Keratinocyte (primary cell): Measurements from ENCODE around the gene GAST. TPM values are rescaled to one million over a fixed set of nuclear protein-coding genes. Genes with fewer than 3 reads are reported as not detected.

ENCODE experiments used
- DNase-seq: peaks from one replicate; pipeline ENCODE4 v3.0.0-alpha.2; 2011; ENCODE audit warnings: low read depth, missing footprints, low spot score
- FAIRE-seq: peaks from 2 replicates; lab custom pipeline; 2011; peaks lifted over from hg19 to GRCh38; lab: Jason Lieb, UNC
- H2AFZ ChIP-seq: 2 replicates; pipeline ENCODE4 v1.6.0; 2012; ENCODE audit warnings: low read length, control low read depth, inconsistent platforms; ENCODE audit not compliant: control insufficient read depth
- H3K27ac ChIP-seq: 2 replicates; pipeline ENCODE4 v1.5.1; 2011; ENCODE audit warnings: low read length; ENCODE audit not compliant: control insufficient read depth, insufficient read depth
- H3K27me3 ChIP-seq: 3 replicates; pipeline ENCODE4 v1.6.0; 2011; ENCODE audit warnings: low read length; ENCODE audit not compliant: control insufficient read depth, insufficient read depth; ENCODE audit errors: extremely low read depth
- H3K36me3 ChIP-seq, 2 experiments: 2 replicates in 1 of 2; 3 replicates in 1 of 2; pipeline ENCODE4 v1.5.1; 2011; ENCODE audit warnings: low read length in 2 of 2, mild to moderate bottlenecking in 1 of 2; ENCODE audit not compliant: control insufficient read depth in 2 of 2, insufficient read depth in 2 of 2; ENCODE audit errors: extremely low read depth in 1 of 2
- H3K4me1 ChIP-seq: 3 replicates; pipeline ENCODE4 v1.5.1; 2011; ENCODE audit warnings: low read length; ENCODE audit not compliant: control insufficient read depth, insufficient read depth; ENCODE audit errors: extremely low read depth
- H3K4me2 ChIP-seq: 3 replicates; pipeline ENCODE4 v1.6.0; 2011; ENCODE audit warnings: low read depth, low read length; ENCODE audit not compliant: control insufficient read depth, insufficient read depth; ENCODE audit errors: extremely low read depth
- H3K4me3 ChIP-seq, 3 experiments: fragments of 200-600 bp in 1 of 3; sonication (generic) in 1 of 3; 2 replicates in 2 of 3; 3 replicates in 1 of 3; pipeline ENCODE4 v1.5.1; 2011 to 2016; ENCODE audit warnings: low read length in 3 of 3, mild to moderate bottlenecking in 3 of 3, control low read depth in 2 of 3, inconsistent platforms in 1 of 3, low read depth in 1 of 3, mixed read lengths in 1 of 3, mixed run types in 1 of 3, moderate library complexity in 1 of 3; ENCODE audit not compliant: control insufficient read depth in 2 of 3, insufficient read depth in 2 of 3; ENCODE audit errors: extremely low read depth in 1 of 3
- H3K79me2 ChIP-seq: 2 replicates; pipeline ENCODE4 v1.6.0; 2012; ENCODE audit warnings: low read length; ENCODE audit not compliant: control insufficient read depth, insufficient read depth
- H3K9ac ChIP-seq: 3 replicates; pipeline ENCODE4 v1.6.0; 2011; ENCODE audit warnings: low read length; ENCODE audit not compliant: control insufficient read depth, insufficient read depth; ENCODE audit errors: extremely low read depth
- H3K9me1 ChIP-seq: 3 replicates; pipeline ENCODE4 v1.6.0; 2011; ENCODE audit warnings: low read length; ENCODE audit not compliant: control insufficient read depth, insufficient read depth; ENCODE audit errors: extremely low read depth
- H3K9me3 ChIP-seq: 2 replicates; pipeline ENCODE4 v1.5.1; 2012; ENCODE audit warnings: low read depth, low read length; ENCODE audit not compliant: control insufficient read depth
- H4K20me1 ChIP-seq: 3 replicates; pipeline ENCODE4 v1.6.0; 2011; ENCODE audit warnings: low read length; ENCODE audit not compliant: control insufficient read depth, insufficient read depth; ENCODE audit errors: extremely low read depth
- EZH2 ChIP-seq: IDR thresholded peaks from one replicate; pipeline ENCODE4 v1.6.1; 2012; ENCODE audit warnings: inconsistent platforms, mild to moderate bottlenecking, low read length, moderate library complexity
- dilution Hi-C: fragments of 300-500 bp; cut with MboI; formaldehyde crosslinking; loops from one replicate; pipeline ENCODE4 v1.7.0; 2020; ENCODE audit warnings: low sequenced_read_pairs; ENCODE audit not compliant: extremely low pct_ligation_motif_present
- polyA plus RNA-seq, 5 experiments: library from polyadenylated mRNA; depleted of rRNA in 3 of 5; stranded (reverse) in 3 of 5; stranded (forward) in 1 of 5; unstranded in 1 of 5; fragments of >200 nt; gene quantifications; 1 replicate in 1 of 5; 2 replicates in 3 of 5; 3 replicates in 1 of 5; pipeline versions ENCODE4 v1.2.1 to v1.2.3, GENCODE V29; 2011 to 2012; ENCODE audit warnings: missing spikeins in 2 of 5, low read depth in 1 of 5, low replicate concordance in 1 of 5
- TF ChIP-seq, protein P1 (sequence below), 3 experiments: IDR thresholded peaks in 1 of 3; conservative IDR thresholded peaks in 1 of 3; optimal IDR thresholded peaks in 1 of 3; 2 replicates in 2 of 3; 3 replicates in 1 of 3; pipeline versions ENCODE3 to v1.5.1; 2011; ENCODE audit warnings: low read length in 3 of 3, mild to moderate bottlenecking in 3 of 3, moderate library complexity in 2 of 3, control low read depth in 1 of 3, inconsistent platforms in 1 of 3; ENCODE audit not compliant: insufficient read depth in 2 of 3; ENCODE audit errors: extremely low read depth in 1 of 3

GAST gene
- polyA plus RNA-seq, 1 donor (not counting 4 experiments of a cell fraction or from before 2014, with no cell fraction given) = 0.87 TPM

- Histone ChIP-seq H3K79me2 (no peaks in the 10 kb centered on the region), H3K27me3 (peaks cover 49% of the 10 kb centered on the region), H2AFZ (no peak overlapping the region), H4K20me1 (no peaks in the 10 kb centered on the region), H3K4me3 (no peak overlapping the region), H3K9ac (no peak overlapping the region), H3K27ac (no peak overlapping the region), H3K4me2 (no peak overlapping the region), H3K36me3 (peaks cover 0 to 3% of the 10 kb centered on the region in 2 experiments), H3K9me3 (no peaks in the 10 kb centered on the region), H3K4me1 (peaks cover 7% of the 10 kb centered on the region), H3K9me1 (no peaks in the 10 kb centered on the region)
- dilution Hi-C loops = no loop called here
- FAIRE-seq (no peak), DNase-seq (no peak)
- TF ChIP-seq, protein P1, sequence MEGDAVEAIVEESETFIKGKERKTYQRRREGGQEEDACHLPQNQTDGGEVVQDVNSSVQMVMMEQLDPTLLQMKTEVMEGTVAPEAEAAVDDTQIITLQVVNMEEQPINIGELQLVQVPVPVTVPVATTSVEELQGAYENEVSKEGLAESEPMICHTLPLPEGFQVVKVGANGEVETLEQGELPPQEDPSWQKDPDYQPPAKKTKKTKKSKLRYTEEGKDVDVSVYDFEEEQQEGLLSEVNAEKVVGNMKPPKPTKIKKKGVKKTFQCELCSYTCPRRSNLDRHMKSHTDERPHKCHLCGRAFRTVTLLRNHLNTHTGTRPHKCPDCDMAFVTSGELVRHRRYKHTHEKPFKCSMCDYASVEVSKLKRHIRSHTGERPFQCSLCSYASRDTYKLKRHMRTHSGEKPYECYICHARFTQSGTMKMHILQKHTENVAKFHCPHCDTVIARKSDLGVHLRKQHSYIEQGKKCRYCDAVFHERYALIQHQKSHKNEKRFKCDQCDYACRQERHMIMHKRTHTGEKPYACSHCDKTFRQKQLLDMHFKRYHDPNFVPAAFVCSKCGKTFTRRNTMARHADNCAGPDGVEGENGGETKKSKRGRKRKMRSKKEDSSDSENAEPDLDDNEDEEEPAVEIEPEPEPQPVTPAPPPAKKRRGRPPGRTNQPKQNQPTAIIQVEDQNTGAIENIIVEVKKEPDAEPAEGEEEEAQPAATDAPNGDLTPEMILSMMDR (optimal IDR thresholded peaks at IDR 0.05 in 1 of 3, IDR thresholded peaks at IDR 0.05 in 1 of 3, conservative IDR thresholded peaks at IDR 0.05 in 1 of 3; ENCODE audit: extremely low read depth in 1 of 3, insufficient read depth in 2 of 3, low read length in 3 of 3) = no peak
- TF ChIP-seq EZH2 = no peak
These were observed 19.7 kb downstream of the GAST start for GRCh38 chr17:41731836-41732235.

DNA sequence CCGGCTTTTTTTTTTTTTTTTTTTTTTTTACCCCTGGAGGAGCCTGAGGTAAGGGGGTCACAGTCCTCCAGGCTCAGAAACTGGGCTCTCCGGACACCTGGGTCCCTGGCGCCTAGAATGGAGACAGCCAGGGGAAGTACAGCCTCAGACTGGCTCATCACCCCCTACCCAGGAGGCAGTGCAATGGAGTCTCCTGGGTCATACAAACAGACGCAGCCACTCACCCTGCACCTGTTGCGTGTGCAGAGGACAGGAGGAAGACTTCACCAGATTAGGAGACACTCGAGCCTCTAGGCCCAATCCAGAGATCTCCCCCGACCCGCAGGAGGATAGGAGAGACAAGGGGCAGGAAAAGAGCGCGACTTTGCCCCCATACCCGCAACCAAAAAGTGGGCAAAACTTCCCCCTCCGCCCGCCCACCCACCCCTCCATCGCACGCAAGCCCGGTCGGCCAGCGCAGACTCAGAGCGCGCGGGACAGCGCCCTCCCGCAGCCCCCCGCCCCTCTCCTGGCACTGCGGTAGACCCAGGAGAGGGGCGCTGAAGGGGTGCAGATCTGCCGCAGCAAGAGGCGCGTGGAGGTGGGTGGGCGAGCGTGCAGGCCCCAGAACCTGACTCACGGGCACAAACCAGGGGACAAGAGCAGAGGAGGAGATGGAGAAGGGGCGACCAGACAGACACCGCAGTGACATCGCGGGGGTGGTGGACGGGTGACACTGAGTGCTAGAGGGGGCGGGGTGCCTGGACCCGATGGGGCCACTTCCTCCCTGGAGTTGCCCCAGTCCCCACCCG, 21.4 kb downstream of the GAST start:
- H3K27ac ChIP-seq = no peak overlapping the region
- H3K4me1 ChIP-seq = peaks cover 16% of the 10 kb centered on the region
- H3K9me3 ChIP-seq = no peaks in the 10 kb centered on the region
- peak overlapping the region; percentile 54 to 70 (median 70) for H3K4me3 ChIP-seq
- H2AFZ ChIP-seq = no peak overlapping the region
- TF ChIP-seq, protein P1 (optimal IDR thresholded peaks at IDR 0.05 in 1 of 3, IDR thresholded peaks at IDR 0.05 in 1 of 3, conservative IDR thresholded peaks at IDR 0.05 in 1 of 3; ENCODE audit: extremely low read depth in 1 of 3, insufficient read depth in 2 of 3, low read length in 3 of 3) = no peak
- TF ChIP-seq EZH2 = no peak
- DNase-seq (no peak), FAIRE-seq (no peak)
- H3K4me2 ChIP-seq = peak overlapping the region; percentile 95
- peaks cover 49% of the 10 kb centered on the region for H3K27me3 ChIP-seq
- peaks cover 0 to 3% of the 10 kb centered on the region in 2 experiments for H3K36me3 ChIP-seq
- H4K20me1 ChIP-seq = no peaks in the 10 kb centered on the region
- H3K9me1 ChIP-seq = no peaks in the 10 kb centered on the region
- dilution Hi-C loops = no loop called here
- no peak overlapping the region for H3K9ac ChIP-seq
- H3K79me2 ChIP-seq = no peaks in the 10 kb centered on the region
